Measurements from ENCODE around the gene GJE1. TPM values are rescaled to one million over a fixed set of nuclear protein-coding genes. Genes with fewer than 3 reads are reported as not detected.

Gene GJE1
- total RNA-seq, 1 donor = not detected

GRCh38 chr6:142172758-142173157 lies 40.0 kb downstream of the GJE1 start:
- Histone ChIP-seq H3K4me3 (ENCODE audit: insufficient read depth, low read length) (no peak overlapping the region), H3K79me2 (ENCODE audit: insufficient read depth, low read length) (no peaks in the 10 kb centered on the region), H3K27me3 (ENCODE audit: insufficient read depth, low read length) (no peaks in the 10 kb centered on the region), H2AFZ (ENCODE audit: low read length) (no peak overlapping the region), H3K4me1 (ENCODE audit: insufficient read depth, low read length) (no peaks in the 10 kb centered on the region), H3K9me3 (ENCODE audit: low read depth, low read length) (no peaks in the 10 kb centered on the region), H3K4me2 (ENCODE audit: insufficient read depth, low read length) (no peak overlapping the region), H3K36me3 (ENCODE audit: insufficient read depth, low read length) (peaks cover 27% of the 10 kb centered on the region), H4K20me1 (ENCODE audit: insufficient read depth, low read length) (no peaks in the 10 kb centered on the region), H3K27ac (ENCODE audit: low read depth, low read length) (no peak overlapping the region)
- DNase-seq (ENCODE audit: insufficient read length, low spot score, missing footprints) = no peak
- TF ChIP-seq, protein P1, sequence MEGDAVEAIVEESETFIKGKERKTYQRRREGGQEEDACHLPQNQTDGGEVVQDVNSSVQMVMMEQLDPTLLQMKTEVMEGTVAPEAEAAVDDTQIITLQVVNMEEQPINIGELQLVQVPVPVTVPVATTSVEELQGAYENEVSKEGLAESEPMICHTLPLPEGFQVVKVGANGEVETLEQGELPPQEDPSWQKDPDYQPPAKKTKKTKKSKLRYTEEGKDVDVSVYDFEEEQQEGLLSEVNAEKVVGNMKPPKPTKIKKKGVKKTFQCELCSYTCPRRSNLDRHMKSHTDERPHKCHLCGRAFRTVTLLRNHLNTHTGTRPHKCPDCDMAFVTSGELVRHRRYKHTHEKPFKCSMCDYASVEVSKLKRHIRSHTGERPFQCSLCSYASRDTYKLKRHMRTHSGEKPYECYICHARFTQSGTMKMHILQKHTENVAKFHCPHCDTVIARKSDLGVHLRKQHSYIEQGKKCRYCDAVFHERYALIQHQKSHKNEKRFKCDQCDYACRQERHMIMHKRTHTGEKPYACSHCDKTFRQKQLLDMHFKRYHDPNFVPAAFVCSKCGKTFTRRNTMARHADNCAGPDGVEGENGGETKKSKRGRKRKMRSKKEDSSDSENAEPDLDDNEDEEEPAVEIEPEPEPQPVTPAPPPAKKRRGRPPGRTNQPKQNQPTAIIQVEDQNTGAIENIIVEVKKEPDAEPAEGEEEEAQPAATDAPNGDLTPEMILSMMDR (IDR thresholded peaks at IDR 0.05; ENCODE audit: extremely low read depth, low read depth, low read length) = no peak

DNA sequence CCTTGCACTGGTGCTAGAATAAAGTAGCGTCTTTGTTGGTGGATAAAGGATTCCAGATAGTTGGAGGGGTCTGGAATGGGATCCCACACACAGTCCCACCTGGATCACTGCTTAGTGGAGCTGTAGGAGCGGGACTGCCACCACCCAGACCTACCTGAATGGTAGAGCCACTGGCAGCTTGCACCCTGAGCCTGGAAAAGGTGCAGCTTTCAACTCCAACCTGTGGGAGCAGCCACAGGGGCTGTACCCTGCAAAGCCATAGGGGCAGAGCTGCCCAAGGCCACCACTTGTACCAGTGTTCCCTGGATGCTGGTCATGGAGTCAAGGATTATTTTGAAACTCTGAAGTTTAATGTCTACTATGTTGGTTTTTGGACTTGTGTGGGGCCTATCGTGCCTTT lies 41.3 kb downstream of the GJE1 start:
- Histone ChIP-seq H2AFZ (ENCODE audit: low read length) (no peak overlapping the region), H3K27me3 (ENCODE audit: insufficient read depth, low read length) (no peaks in the 10 kb centered on the region), H3K9me3 (ENCODE audit: low read depth, low read length) (no peaks in the 10 kb centered on the region), H4K20me1 (ENCODE audit: insufficient read depth, low read length) (no peaks in the 10 kb centered on the region), H3K27ac (ENCODE audit: low read depth, low read length) (no peak overlapping the region), H3K4me1 (ENCODE audit: insufficient read depth, low read length) (no peaks in the 10 kb centered on the region), H3K4me2 (ENCODE audit: insufficient read depth, low read length) (no peak overlapping the region), H3K36me3 (ENCODE audit: insufficient read depth, low read length) (peaks cover 23% of the 10 kb centered on the region), H3K79me2 (ENCODE audit: insufficient read depth, low read length) (no peaks in the 10 kb centered on the region), H3K4me3 (ENCODE audit: insufficient read depth, low read length) (no peak overlapping the region)
- DNase-seq (ENCODE audit: insufficient read length, low spot score, missing footprints) = no peak
- TF ChIP-seq, protein P1 (IDR thresholded peaks at IDR 0.05; ENCODE audit: extremely low read depth, low read depth, low read length) = no peak

DNA sequence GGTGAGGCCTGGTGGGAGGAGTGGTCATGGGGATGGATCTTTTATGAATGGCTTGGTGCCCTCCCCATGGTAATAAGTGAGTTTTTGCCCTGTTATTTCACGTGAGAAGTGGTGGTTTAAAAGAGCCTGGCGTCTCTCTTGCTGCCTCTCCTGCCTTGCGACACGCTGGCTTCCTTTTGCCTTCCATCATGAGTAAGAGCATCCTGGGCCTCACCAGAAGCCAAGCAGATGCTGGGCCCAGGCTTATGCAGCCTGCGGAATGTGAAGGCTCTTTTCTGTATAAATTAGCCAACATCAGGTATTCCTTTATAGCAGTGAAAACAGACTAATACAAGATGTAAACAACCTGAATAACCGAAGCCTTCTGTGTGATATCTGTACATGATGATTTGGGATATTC lies 42.0 kb downstream of the GJE1 start:
- H3K4me2 ChIP-seq (ENCODE audit: insufficient read depth, low read length) = no peak overlapping the region
- TF ChIP-seq, protein P1 (IDR thresholded peaks at IDR 0.05; ENCODE audit: extremely low read depth, low read depth, low read length) = no peak
- no peak overlapping the region for H3K4me3 ChIP-seq (ENCODE audit: insufficient read depth, low read length)
- no peaks in the 10 kb centered on the region for H3K79me2 ChIP-seq (ENCODE audit: insufficient read depth, low read length)
- no peaks in the 10 kb centered on the region for H4K20me1 ChIP-seq (ENCODE audit: insufficient read depth, low read length)
- H3K9me3 ChIP-seq (ENCODE audit: low read depth, low read length) = no peaks in the 10 kb centered on the region
- no peaks in the 10 kb centered on the region for H3K4me1 ChIP-seq (ENCODE audit: insufficient read depth, low read length)
- no peak overlapping the region for H3K27ac ChIP-seq (ENCODE audit: low read depth, low read length)
- no peaks in the 10 kb centered on the region for H3K27me3 ChIP-seq (ENCODE audit: insufficient read depth, low read length)
- H2AFZ ChIP-seq (ENCODE audit: low read length) = no peak overlapping the region
- peaks cover 23% of the 10 kb centered on the region for H3K36me3 ChIP-seq (ENCODE audit: insufficient read depth, low read length)
- DNase-seq (ENCODE audit: insufficient read length, low spot score, missing footprints) = no peak

GRCh38 chr6:142178129-142178528 lies 45.4 kb downstream of the GJE1 start:
- Histone ChIP-seq H4K20me1 (ENCODE audit: insufficient read depth, low read length) (no peaks in the 10 kb centered on the region), H3K27ac (ENCODE audit: low read depth, low read length) (no peak overlapping the region), H3K36me3 (ENCODE audit: insufficient read depth, low read length) (peaks cover 11% of the 10 kb centered on the region), H3K79me2 (ENCODE audit: insufficient read depth, low read length) (no peaks in the 10 kb centered on the region), H3K27me3 (ENCODE audit: insufficient read depth, low read length) (no peaks in the 10 kb centered on the region), H3K9me3 (ENCODE audit: low read depth, low read length) (no peaks in the 10 kb centered on the region), H3K4me2 (ENCODE audit: insufficient read depth, low read length) (no peak overlapping the region), H3K4me3 (ENCODE audit: insufficient read depth, low read length) (no peak overlapping the region), H3K4me1 (ENCODE audit: insufficient read depth, low read length) (no peaks in the 10 kb centered on the region), H2AFZ (ENCODE audit: low read length) (no peak overlapping the region)
- DNase-seq (ENCODE audit: insufficient read length, low spot score, missing footprints) = peak; percentile 17
- TF ChIP-seq, protein P1 (IDR thresholded peaks at IDR 0.05; ENCODE audit: extremely low read depth, low read depth, low read length) = no peak
